GM18505 (cell line): ENCODE measurements around the gene HS3ST5.

ENCODE experiments used
- ATAC-seq: cut with Tn5 transposase; IDR thresholded peaks from one replicate; pipeline ENCODE4 v1.9.1; 2021; ENCODE audit not compliant: unreplicated experiment
- POLR2A ChIP-seq: IDR thresholded peaks from 4 replicates; pipeline ENCODE4 v1.6.1; 2011; ENCODE audit warnings: borderline replicate concordance; ENCODE audit not compliant: insufficient read depth, insufficient read length; ENCODE audit errors: extremely low read depth

The HS3ST5 gene

DNA sequence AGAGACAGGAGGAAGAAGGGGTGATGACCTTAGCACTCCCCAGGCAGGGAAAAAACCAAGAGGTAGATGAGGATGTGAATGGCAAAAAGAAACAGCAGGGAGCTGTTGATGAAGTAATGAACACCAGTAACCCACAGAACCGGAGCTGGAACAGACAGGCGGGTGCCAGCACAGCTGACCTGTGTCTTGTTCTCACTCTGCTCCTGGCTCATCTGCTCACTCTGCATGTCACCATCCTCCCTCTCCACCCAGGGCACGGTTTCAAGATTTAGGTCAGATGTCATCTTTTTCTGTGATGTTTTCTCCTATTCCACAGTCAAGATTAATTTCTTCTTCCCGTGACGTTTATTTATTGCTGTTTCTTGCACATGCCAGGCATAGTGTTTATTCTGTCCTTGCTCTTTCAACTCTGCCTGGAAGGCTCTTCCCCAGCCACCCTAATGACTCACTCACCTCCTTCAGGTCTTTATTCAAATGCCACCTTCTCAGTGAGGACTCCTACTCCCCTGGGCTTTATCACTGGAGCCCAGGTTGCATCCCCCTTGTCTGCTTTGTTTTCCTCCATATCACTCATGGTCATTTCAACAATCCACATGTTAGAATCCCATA is 207.4 kb downstream of the HS3ST5 start:
- ATAC-seq, result no peak
- no peak for TF ChIP-seq POLR2A

DNA sequence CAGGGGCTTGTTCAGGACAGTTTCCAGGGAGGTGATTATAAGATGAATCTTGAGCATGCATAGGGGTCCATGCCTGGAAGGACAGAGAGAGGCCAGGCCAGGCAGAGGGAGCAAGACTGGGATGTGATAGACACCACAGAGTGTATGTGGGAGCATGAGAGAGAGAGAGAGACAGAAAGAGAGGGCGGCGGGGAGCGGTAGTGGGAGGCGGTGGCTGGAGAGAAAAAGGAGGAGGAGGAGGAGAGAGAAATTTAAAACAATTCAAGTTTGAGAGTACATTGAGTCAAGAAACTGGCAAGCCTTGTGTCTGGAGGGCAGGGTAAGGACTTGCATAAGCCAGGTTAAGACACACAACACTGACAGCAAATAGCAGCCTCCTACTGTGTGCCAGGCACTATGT is 209.0 kb downstream of the HS3ST5 start:
- TF ChIP-seq POLR2A, result no peak
- no peak for ATAC-seq

DNA sequence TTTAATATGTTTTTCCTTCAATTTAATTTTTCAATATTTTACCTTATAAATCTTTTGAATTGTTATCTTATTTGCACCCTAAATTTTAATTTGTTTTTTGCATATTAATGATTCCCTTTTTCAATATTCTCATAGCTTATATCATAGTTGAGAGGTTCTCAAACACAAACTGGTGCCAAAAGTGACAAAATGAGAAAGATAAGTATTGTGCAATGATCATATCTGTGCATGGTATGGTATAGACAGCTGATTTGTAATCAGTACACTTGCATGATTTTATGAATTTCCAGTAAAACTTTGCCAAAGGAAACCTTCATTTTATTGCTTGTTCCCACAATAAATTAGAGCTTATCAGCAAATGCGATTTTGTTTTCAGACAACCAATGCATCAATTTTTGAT is 210.9 kb downstream of the HS3ST5 start:
- no peak for ATAC-seq
- TF ChIP-seq POLR2A, result no peak

DNA sequence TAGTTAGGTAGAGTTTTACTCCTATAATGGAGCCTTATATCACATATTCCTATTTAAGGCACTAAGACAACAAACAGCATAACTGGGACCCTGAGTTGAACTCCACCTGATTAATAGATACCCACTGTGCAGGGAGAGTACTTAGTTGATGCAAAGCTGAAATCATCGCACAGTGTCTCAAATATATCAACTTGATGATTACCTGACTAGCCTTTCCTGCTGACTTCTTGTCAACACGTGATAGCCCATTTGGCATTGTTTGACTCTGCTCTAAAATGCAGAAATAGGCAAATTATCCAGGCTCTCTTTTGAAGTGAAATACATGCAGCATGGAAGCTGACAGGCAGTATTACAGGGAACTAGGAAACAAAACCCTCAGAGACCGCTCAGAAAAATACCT is 217.2 kb downstream of the HS3ST5 start:
- no peak for ATAC-seq
- no peak for TF ChIP-seq POLR2A

DNA sequence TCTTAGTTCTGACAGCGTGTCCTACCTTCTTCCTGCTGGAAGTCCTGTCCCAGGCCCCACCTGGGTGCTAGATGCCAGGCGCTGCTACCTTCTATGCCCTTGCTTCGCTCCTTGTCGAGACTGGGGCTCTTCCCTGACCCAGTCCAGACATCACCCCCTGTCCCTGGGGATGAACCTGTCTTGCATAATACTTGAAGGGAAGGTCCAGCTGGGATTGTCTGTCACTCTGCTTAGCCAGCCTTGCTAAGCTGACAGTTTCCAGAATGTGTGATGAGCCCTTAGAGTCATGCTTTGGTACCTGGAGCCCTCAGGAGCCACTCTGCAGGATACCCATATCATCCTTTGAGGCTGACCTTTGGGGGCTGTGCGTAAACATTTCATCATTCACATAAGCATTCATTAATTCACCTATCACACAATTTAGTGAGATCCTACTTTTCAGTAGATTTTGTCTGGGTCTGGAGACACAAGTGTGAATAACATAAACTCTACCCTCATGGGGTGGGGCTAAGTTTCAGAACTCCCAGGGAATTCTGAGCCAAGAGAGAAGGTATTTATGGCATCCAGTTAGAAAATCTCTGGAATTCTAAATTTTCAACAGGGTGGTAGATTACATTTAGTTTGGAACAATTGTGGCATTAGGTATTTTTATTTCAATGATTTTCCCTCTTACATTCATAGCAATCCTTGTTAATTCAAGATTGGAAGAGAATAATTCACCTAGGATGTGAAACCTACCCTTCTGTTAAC is 220.7 kb downstream of the HS3ST5 start:
- ATAC-seq, result no peak

DNA sequence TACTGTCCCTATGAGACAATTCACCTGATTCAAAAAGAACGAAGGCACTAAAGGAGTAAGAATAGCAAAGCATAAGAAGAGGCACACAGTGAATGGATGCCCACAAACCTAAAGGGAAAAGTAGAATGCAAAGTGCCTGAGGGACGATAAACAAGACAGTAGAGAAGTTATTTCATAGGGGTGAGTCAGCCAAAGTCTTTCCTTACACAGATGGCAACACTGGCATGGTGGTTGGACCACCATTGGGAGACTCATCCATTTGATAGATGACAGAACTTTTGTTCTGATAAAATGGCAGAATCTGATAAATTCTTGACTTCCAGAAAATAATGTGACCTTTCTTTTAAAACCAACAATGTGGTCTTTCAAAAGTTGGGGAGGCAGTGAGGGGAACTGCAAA is 223.8 kb downstream of the HS3ST5 start:
- TF ChIP-seq POLR2A, result no peak
- no peak for ATAC-seq

More for the DNA sequence above, 220.7 kb downstream of the HS3ST5 start:
- TF ChIP-seq POLR2A, result no peak

DNA sequence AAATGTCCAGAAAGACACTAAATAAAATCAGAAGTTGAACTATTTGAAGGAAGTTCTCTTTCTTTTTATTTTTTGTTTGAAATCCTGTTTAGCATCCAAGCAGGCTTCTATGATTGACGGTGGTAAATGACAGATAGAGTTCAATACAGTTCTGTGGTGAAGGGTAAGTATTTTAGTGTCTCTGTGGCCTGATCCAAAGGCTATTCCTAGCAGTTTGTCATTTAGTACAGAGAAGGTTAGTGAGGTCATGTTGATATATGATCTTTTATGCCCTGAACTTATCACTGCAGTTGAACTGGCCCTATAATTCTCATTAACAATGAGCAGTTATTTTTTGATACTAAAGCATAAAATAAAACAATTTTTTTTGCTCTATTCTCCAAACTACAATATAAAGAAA is 227.2 kb downstream of the HS3ST5 start:
- TF ChIP-seq POLR2A, result no peak
- ATAC-seq, result no peak

DNA sequence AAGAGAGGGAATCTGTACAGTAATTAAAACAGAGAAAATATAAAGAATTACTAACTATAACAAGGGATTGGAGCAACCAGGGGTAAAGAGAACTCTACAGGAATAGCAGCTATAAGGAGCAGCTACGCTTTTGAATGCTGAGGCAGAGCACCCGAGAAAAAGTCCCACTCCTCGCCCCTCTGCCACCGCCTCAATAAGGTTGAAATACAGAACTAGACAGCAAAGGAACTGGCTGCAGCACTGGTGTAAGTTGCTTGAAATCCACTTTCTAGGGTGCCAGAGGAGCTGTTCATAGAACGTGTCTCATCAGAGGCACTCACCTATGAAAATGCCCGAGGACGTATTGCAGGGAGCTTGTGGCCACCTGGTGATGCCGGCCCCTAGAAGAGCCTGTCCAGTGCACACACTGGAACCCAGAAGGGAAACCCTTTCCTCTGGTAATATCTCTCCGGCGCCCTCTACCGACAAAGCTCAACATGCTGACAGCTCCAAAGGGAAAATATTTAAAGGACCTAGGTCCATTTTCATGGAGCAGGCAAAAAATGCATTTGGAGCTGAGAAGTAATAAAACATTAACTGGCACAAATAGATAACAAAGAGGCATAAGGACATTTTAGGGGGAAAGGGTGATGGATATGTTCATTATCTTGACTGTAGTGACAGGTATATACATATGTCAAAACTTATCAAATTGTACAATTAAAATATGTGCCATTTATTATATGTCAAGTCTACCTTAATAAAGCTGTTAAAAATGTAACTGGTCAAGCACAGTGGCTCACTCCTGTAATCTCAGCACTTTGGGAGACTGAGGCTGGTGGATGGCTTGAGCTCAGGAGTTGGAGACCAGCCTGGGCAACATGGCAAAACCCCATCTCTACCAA is 234.5 kb downstream of the HS3ST5 start:
- peak; percentile 70 for ATAC-seq
- TF ChIP-seq POLR2A, result no peak

DNA sequence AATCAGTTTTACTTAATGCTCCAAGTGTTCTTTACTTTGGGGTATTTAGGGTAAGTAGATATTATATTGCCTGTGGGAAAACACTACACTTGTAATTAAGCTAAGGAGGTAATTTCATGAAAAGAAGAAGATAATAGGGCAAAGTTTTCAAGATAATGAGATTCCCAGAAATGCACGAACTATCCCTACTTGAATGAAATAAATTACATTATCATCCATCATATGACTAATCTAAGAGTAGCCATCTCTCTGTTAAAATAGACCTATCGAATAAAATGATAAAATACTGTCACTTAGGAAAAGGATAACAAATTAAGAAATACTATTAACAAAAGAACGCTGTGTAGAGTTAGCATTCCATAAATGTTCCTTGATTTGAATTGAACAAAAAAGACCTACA is 236.8 kb downstream of the HS3ST5 start:
- no peak for TF ChIP-seq POLR2A
- ATAC-seq, result no peak

DNA sequence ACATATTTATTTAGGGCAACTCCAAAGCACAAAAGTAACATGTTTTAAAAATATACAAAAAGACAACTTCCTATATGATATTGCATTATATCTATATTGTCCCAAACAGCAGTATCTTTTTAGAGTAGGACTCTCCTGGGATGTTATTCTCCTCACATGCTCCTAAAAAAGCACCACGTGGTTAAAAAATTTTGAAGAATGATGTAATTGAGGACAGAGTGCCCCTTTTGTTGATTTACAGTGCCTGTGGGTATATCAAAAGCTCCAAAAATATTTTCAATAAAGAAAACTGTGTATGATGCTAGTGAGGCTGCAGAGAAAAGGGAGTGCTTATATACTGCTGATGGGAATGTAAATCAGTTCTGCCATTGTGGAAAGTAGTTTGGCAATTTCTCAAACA is 241.6 kb downstream of the HS3ST5 start:
- ATAC-seq, result no peak
- TF ChIP-seq POLR2A, result no peak

DNA sequence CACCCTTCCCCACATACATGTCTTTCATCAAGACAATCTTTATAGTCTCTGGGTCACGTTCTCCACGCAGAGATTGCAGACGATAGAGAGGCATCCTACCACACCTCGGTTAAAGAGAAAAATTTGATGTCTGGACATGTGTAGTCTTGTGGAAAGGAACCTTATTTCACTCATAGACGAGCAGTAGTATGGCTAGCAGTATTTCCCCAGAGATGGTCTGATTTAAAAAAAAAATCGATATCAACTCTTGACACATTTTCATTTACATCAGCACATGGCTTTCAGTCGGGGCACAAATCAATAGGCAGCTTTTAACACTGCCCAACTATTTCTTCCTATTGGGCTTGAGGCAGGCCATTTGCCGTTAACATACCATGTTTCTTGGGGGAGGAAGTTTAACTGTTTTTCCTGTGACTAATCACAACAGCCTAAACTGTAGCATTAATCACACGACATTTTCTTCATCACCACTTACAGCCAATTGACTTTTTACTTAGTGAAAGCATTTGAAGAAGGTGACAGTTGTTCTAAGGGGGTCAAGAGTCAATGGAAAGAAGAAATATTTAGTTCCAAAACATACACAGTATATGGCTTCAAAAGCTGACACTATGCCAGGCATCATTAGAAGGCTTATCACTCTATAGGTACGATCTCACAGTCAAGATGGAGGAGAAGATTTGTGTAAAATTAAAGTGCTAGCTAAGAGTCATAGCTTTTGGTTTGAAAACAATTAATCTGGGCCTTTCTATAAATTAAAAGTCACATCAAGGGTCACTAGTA is 242.4 kb downstream of the HS3ST5 start:
- no peak for ATAC-seq
- TF ChIP-seq POLR2A, result no peak

DNA sequence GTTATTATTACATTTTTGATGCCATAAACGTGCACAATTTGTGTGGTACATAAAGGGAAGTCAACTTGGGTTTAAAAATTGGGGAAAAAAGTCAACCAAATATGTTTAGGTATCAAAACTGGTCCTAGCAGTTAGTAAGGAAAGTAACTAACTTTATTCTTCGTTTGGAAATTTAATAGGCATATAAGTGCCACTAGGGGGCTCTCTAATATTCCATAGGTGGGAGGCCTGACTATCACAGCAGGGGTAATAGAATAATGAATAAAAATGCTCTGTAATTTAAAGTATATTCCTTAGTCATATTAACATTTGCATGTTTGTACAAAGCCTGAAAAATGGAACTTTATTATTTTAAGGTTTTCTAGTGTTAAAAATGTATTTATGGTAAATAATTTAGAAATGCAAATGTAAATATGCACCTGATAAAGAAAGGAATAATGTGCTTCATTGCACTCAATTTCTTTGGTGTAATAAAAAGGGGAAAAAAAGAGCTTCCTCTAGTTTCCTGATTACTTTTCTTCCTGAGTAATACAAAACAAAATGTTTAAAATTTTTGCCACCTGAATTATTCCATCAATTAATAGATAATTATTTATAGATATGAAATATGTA is 246.2 kb downstream of the HS3ST5 start:
- no peak for ATAC-seq
- no peak for TF ChIP-seq POLR2A
